HG02642 (cell line): ENCODE measurements around the gene GLRA2.

Experiments used
- ATAC-seq: cut with Tn5 transposase; IDR thresholded peaks from one replicate; pipeline ENCODE4 v1.9.1; 2021; ENCODE audit warnings: mild to moderate bottlenecking; ENCODE audit not compliant: unreplicated experiment, poor library complexity

GLRA2 gene

GRCh38 chrX:14529290-14529989 lies at the start of gene GLRA2:
TSS of gene GLRA2 (plus strand) at chrX:14529536. CDS start at chrX:14530058, 522 bp downstream.
- ATAC-seq = no peak

- no peak for ATAC-seq
These were observed 39.9 kb upstream of the GLRA2 start for GRCh38 chrX:14489437-14489836.

- no peak for ATAC-seq
These were observed 37.6 kb upstream of the GLRA2 start for GRCh38 chrX:14491689-14492088.

GRCh38 chrX:14496674-14497073 lies 32.7 kb upstream of the GLRA2 start:
- ATAC-seq = peak; percentile 53

GRCh38 chrX:14497184-14497666 lies 32.1 kb upstream of the GLRA2 start:
- peak; percentile 81 for ATAC-seq

GRCh38 chrX:14501327-14501726 lies 28.0 kb upstream of the GLRA2 start:
- ATAC-seq = no peak

- ATAC-seq = no peak
These were observed 24.3 kb upstream of the GLRA2 start for GRCh38 chrX:14504960-14505538.

- no peak for ATAC-seq
These were observed 23.7 kb upstream of the GLRA2 start for GRCh38 chrX:14505648-14506047.

GRCh38 chrX:14506866-14507265 lies 22.5 kb upstream of the GLRA2 start:
- ATAC-seq = no peak

- no peak for ATAC-seq
These were observed 21.2 kb upstream of the GLRA2 start for GRCh38 chrX:14508025-14508690.

- ATAC-seq = no peak
These were observed 19.8 kb upstream of the GLRA2 start for GRCh38 chrX:14509325-14510057.

- ATAC-seq = no peak
These were observed 577 bp upstream of the GLRA2 start for GRCh38 chrX:14528629-14529289.

GRCh38 chrX:14533867-14534266 lies 4.5 kb downstream of the GLRA2 start:
- ATAC-seq = no peak

- ATAC-seq = no peak
These were observed 16.9 kb downstream of the GLRA2 start for GRCh38 chrX:14546190-14546589.

- no peak for ATAC-seq
These were observed 24.9 kb downstream of the GLRA2 start for GRCh38 chrX:14554131-14554715.

GRCh38 chrX:14564058-14564457 lies 34.7 kb downstream of the GLRA2 start:
- ATAC-seq = no peak

- no peak for ATAC-seq
These were observed 43.8 kb downstream of the GLRA2 start for GRCh38 chrX:14573161-14573560.

- no peak for ATAC-seq
These were observed 51.7 kb downstream of the GLRA2 start for GRCh38 chrX:14581081-14581480.

GRCh38 chrX:14584548-14584947 lies 55.2 kb downstream of the GLRA2 start:
- no peak for ATAC-seq

- ATAC-seq = no peak
These were observed 60.9 kb downstream of the GLRA2 start for GRCh38 chrX:14590216-14590615.
